GM21367 (cell line): Measurements from ENCODE around the gene SMYD3.

Experiments used
- ATAC-seq: cut with Tn5 transposase; IDR thresholded peaks from one replicate; pipeline ENCODE4 v1.9.1; 2021; ENCODE audit not compliant: unreplicated experiment

Gene SMYD3

DNA sequence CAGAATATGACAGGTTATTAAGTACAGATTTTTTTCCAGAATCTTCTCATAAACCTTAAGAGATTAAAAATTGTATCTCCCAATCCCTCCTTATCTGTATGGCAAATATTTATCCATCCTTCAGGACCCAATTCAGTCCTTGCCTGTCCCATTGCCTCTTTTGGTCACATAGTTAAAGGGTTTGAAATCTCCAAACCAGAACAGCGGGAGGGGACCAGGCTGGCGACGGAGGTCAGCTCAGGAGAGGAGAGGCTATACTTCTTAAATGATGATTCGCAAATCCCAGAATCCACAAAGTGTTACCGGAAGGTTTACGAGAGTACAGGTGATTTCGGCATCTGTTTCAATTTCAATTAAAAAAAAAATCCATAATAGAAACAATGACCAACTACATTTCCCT lies 572.7 kb downstream of the SMYD3 start:
- no peak for ATAC-seq

DNA sequence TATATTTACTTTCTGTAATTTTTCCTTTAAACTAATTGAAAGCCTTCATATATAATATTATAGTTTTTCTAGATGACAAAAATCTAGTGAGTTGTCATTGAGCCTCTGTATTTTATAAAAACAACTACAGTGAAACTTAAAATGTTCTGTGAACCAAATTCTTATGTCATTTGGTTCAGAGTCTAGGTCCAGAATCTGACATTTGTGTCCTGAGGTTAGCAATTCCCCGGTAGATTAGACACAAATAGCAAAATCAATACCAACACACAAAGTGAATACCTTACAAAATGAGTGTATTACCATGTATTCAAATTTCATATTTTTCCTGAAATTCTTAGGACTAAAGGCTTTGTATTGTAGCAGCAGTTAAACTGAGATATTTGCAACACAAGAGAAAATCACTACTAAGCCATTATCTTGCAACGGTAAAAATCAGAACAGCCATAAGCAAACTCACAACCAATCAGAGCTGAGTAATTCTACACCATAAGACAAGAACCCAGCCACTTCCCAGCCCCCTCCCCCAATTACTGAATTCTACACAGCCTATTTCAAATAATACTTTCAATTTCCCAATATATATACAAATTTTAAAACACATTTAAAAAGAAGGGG lies 573.5 kb downstream of the SMYD3 start:
- ATAC-seq = no peak

DNA sequence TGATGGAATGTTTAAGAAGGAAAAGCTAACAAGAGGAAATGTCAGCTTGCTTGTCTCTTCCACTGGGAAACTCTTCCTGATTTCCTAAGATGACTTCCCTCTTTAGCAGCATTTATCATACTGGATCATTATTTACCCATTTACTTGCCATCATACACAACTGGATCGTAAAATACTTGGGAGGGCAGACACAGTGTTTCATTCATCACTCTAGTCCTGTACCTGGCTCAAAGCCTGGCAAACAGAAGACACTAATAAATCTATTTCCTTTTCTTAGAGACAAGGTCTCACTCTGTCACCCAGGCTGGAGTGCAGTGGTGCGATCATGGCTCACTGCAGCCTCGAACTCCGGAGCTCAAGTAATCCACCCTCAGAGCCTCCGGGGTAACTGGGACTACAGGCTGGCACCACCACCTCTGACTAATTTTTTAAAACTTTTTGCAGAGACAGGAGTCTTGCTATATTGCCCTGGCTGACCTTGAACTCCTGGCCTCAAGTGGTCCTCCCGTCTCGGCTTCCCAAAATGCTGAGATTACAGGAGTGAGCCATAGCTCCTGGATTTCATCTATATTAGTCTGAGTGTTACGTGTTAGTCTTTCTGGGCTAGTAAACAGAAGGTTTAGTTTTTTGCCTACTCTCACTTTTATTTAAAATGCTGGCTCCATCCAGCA lies 574.6 kb downstream of the SMYD3 start:
- ATAC-seq = no peak

DNA sequence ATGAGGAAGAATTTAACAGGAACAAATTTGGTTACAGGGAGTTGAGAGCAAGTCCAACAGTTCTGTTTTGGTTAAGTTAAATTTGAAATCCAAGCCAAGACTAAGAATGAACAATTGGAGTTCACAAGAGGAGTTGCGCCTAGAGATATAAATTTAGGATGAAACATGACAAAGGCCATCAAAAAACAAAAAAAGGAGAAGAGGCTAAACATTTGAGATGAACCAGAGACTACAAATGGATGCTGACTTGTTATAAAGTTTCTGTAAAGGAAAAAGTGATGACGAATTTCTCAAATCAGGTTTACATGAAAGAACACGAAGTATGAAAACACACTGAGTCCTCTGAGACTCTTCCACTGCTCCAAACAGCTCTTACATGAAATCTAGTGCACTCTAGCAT lies 575.6 kb downstream of the SMYD3 start:
- no peak for ATAC-seq

DNA sequence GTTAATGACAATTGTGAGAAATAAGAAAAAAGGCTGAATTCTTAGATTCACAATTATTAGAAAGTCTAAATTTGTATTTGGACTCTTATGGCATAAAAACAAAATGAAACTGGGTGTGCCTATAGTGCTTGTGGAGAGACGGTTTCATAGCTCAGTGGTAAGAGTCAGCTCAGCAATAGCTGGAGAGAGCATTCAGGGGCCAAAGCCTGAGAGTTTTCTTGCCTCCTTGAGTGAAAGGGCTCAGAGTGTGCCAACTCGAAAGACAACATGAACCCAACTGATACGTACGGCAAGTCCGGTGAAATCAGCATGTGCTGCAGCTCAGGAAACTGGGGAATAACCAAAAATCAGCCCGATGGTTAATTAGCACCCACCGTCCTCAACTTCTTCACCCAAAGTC lies 577.9 kb downstream of the SMYD3 start:
- ATAC-seq = no peak

DNA sequence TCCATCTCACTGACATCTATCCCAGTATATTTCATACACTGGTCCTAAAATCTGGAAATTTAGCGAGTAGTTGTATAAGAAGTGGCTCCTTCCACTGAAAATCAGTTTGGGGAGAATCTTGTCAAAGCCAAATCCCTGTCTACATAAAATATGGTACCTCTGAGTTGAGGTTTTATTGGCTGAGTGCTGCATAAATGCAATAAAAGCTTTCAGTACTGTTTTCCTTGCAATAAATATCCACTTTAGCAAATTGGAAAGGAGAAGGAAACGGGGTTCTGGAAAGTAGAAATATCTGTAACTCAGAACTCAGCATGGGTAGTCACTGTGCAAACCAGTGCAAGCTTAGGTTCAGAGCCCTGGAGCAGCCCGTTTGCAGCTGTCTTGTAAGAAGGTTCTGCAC lies 580.2 kb downstream of the SMYD3 start:
- ATAC-seq = no peak

DNA sequence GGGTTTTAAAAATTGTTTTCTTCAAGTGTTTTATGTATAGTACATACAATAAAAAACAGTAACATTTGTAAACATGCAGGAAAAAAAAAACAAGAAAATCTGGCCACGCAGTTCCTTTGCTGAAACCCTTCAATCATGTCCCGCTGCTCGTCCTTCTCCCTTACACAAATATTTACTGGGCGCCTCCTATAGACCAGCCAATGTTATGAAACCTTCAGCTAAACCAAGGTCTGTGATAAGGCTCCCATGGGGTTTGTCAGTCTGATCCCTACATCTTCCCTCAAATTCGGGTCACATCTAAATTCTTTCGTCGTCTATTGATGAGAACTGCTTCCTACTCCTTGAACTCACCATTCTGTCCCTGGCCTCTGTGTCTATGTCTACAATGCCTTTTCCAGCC lies 583.9 kb downstream of the SMYD3 start:
- ATAC-seq = no peak

DNA sequence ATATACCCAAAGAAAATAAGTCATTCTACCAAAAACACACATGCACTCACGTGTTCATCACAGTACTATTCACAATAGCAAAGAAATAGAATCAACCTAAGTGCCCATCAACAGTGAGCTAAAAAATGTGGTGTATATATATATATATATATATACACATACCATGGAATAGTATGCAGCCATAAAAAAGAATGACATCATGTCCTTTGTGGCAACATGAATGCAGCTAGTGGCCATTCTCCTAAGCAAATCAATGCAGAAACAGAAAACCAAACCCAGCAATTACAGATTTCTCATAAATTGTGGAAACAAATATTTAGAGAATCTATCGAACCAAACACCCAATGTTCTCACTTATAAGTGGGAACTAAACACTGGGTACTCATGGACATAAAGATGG lies 585.7 kb downstream of the SMYD3 start:
- ATAC-seq = no peak

DNA sequence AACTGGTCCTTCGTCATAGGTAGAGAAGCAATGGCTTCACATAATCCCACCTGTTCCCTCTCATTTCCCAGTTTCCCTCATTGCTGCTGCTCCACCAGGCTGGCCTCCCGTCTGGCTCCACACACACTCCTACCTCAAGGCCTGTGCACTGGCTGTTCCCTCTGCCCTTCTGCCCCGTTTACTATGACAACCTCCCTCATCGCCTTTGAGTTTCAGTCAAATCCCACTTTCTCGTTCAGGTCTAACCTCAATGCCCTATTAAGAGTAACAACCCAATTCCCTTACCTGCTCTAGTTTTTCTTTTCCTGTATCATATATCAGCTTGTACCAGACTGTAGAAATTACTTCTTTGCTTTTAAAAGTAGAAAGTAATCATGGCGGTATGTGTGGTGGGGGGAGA lies 589.7 kb downstream of the SMYD3 start:
- no peak for ATAC-seq

DNA sequence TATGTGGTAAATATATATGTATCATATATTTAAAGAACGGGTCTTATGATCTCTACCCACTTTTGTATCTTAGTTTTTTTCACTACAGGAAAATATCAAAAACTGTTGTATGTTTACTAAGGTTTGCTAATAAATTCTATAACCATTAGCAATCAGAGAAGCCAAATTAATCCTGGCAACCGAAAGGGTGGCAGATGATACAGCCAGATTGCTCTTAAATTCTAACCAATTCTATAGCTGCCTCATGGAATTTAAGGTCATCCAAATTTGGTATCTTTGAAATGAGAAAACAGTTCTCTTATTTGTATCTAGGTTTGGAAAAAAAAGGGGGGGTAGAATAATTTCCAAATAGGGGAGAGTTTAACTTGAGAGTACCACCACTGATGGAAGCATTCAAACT lies 591.2 kb downstream of the SMYD3 start:
- ATAC-seq = no peak

DNA sequence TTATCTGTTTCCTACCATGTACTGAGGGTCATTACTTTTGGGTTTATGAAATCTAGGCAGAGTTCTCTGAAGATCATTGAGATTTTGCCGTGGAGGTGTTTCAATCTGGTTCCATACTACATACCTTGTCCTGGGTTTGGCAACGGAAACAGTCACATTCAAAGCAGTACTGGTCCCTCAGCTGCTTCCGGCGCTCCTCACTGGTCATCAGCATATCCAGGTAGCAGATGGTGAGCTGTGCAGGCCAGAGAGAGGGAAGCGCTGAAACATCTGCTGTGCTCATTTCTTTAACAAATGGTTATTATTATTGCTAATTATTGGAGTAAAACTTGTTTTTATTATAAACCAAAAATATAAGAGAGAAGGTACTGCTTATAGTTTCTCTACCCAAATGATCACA lies 591.7 kb downstream of the SMYD3 start:
- ATAC-seq = no peak

DNA sequence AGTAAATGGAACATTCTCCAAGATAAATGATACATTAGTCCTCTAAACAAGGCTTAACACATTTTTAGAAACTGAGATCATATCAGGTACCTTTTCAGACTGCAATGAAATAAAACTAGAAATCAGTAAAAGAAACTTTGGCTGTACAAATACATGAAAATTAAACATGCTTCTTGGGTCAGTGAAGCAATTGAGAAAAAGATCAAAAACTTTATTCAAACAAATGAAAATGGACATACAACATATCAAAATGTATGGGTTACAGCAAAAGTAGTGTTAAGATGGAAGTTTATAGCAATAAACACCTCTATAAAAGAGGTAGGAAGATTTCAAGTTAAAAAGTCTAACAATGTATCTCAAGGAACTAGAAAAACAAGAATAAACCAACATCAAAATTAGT lies 598.5 kb downstream of the SMYD3 start:
- ATAC-seq = no peak

DNA sequence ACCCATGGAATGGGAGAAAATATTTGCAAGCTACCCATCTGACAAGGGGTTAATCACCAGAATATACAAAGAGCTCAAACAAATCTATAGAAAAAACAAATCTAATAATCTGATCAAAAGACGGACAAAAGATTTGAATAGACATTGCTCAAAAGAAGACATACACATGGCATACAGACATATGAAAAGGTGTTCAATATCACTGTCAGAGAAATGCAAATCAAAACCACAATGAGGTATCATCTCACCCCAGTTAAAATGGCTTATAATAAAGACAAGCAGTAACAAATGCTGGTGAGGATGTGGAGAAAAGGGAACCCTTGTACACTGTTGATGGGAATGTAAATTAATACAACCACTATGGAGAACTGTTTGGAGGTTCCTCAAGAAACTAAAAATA lies 600.9 kb downstream of the SMYD3 start:
- no peak for ATAC-seq

DNA sequence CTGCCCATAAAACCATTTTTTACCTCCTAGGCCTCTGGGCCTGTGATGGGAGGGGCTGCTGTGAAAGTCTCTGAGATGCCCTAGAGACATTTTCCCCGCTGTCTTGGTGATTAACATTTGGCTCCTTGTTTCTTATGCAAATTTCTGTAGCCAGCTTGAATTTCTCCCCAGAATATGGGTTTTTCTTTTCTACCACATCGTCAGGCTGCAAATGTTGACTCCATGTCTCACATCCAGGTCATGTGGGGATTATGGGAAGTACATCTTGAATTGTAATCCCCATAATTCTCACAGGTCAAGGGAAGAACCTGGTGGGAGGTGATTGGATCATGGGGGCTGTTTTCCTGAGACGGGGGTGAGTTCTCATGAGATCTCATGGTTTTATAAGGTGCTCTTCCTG lies 603.2 kb downstream of the SMYD3 start:
- ATAC-seq = no peak

DNA sequence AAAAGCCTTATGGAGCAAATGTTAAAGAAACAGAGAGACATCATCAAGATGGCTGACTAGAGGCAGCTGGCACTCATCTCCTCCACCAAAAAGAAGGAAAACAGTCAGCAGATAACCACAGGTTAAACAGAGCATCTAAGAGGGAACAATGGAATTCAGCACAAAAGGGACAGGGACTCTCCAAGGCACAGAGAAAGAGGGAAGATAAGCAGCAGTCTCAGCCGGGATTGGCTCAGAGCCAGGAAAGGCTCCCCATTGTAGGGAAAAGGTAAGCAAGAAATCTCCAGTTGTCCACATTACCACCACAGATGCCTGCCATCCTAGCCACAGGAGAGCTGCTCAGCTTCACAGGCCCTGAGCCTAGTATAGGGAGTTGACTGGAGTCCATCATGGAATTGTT lies 605.5 kb downstream of the SMYD3 start:
- ATAC-seq = no peak

DNA sequence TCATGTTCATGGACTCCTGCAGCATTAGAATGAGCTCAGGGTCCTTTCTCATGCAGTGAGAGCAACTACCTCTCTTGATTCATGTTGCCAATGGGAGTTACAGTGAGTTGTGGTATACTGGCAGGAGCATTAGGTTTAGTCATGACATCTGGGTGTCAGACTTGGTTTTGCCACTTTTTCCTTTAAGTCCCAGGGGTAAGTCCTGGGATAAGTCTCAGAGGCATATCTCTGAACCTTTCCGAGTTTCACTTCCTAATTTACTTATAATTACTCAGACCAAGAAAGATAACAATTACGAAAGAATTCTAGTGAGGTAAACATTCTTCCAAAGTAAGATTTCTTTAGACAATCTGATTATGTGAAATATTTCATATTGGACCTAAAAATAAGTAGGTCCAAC lies 606.0 kb downstream of the SMYD3 start:
- ATAC-seq = no peak

DNA sequence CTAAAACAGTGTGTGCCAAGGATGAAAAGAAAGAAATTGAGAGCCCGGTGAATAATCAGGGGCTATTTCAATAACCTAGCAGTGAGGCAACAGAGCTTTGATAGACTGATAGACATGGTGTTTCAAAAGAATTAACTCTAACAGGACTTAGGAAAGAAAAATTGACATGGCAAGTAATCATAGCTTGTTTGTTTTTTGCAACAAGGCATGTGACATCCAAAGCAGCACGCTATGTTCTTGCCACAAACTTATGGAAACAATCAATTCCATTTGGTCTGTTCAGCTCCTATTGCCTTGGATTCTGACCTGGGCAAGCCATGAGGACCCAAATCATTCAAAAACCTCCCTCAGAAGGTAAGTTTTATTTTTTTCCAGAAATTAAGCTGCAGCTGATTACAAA lies 608.5 kb downstream of the SMYD3 start:
- no peak for ATAC-seq

DNA sequence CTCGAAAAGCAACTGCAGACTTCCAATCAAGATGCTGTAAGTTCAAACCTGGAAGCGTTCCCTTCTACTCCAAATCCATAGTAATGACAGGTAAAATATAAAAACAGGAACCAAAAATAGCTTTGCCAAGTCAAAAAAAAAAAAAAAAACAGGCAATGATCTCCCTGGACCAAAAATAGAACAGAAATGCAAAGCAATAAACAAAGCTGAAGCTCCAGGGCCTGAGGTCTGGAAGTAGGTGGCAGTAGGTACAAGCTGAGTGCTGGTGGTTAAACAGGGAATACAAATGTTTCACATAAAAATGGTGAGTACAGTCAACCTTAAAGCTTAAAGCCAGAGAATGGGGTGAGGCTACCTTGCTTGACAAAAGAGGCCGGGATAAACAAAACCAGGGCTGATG lies 610.8 kb downstream of the SMYD3 start:
- no peak for ATAC-seq

DNA sequence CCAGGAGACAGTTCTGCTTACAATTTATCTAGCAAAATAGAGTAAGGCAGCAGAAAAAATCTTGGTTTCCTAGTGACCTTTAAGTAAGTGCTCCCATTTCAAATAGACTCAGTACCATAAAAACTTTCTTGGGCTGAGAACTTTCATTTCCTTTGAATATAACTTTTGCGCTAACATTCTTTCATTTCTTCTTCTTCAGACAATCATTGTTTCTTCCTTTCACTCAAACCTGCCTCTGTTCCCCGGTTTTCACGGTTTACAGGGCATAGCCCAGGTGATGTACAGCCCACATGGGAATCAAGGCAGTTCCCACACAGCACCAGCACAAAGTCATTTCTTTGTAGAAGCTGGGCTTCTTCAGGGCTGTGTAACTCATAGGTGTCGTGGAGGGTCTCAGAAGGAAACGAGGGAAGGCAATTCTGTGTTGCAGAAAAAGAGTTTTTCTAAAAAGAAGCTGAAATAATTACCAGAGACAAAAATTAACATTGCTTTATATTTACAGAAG lies 611.6 kb downstream of the SMYD3 start:
- no peak for ATAC-seq

DNA sequence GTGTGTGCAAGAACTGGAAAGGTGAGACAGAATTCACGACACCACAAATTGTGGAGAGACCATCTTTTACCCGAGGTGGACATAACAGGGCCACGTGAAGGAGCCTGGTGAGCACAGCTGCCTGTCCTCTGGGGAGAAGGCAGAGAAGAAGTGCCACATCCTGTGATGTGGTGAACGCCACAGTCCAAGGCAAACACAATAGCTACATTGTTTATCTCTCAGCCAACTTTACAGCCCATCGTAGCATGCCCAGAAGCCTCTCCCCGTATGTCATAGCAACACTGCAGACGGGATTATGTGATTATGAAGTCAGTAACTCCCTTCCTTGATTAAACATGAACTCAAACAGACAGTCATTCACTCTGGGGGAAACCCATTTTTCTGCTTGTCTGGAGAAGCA lies 612.2 kb downstream of the SMYD3 start:
- ATAC-seq = no peak

DNA sequence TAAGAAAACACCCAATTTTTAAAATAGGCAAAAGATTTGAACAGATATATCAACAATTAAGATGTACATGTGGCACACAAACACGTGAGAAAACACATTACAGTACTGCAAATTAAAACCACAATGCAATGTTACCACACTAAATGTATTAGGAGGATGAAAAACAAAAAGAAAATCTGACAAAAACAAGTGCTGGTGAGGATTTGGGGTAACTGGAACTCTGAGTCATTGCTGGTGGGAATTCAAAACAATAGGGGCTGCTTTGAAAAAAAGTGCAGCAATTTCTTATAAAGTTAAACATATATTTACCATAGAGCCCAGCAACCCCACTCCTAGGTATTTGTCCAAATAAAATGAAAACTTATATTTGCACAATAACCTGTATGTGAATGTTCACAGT lies 614.1 kb downstream of the SMYD3 start:
- no peak for ATAC-seq

DNA sequence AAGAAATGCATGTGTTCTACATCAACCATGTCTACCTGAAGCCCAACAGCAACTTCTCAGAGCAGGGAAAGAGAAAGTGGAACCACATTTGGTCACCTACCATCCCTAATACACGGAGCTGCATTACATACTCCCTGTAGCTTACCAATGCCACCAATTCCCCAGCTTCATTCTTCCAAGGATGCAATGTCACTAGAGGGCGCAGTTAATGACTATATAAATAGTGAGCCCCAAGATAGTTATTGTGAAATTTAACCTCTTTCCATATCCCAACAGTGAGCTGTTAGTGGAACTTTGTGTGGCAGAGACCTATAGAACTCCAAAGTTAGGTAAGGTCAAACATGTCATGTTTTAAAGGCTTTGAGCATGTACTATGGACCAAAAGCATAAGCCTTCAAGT lies 618.3 kb downstream of the SMYD3 start:
- ATAC-seq = no peak

DNA sequence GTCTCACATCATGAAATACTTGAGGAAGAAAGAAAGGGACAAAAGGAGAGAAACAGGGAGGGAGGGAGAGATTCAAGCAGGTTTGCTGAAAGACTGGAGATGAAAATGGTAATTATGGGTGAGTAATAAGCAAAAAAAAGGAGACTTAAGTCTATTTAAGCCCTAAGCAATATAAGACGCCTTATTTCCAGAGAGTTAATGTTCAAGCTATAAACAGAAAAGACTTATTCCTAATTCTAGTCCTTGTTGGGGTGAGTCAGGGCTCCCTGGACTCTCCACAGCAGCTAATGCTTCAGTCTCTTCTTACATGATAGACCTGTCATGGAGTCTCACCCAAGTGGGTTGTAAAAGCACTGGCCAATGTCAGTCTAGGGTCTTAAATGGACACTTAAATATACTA lies 619.2 kb downstream of the SMYD3 start:
- no peak for ATAC-seq
